HPDE6-E6E7 (cell line): Measurements from ENCODE around the gene UBE2G1.

ENCODE experiments used
- DNase-seq: peaks from one replicate; pipeline ENCODE4 v3.0.0; 2011; ENCODE audit warnings: missing footprints; ENCODE audit errors: extremely low spot score

UBE2G1 gene

GRCh38 chr17:4334332-4334731, 32.1 kb downstream of the UBE2G1 start:
- DNase-seq: no peak

DNA sequence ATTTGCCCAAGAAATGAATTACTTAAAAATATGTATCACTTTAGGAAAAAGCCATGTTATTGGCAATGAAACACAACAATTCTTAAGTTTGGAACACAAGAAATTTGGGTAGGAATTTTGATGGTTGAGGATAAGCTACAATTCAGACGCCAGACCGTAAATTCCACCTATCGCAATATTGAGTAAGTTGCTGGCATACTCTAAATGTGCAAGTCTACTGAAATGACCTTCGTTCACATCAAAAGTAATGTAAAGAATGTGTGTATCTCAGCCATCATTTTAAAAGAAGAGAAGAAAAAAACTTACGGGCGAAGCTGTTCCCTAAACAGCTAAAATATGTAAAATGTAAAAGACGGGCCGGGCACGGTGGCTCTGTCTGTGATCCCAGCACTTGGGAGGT, 33.4 kb downstream of the UBE2G1 start:
- DNase-seq: no peak

DNA sequence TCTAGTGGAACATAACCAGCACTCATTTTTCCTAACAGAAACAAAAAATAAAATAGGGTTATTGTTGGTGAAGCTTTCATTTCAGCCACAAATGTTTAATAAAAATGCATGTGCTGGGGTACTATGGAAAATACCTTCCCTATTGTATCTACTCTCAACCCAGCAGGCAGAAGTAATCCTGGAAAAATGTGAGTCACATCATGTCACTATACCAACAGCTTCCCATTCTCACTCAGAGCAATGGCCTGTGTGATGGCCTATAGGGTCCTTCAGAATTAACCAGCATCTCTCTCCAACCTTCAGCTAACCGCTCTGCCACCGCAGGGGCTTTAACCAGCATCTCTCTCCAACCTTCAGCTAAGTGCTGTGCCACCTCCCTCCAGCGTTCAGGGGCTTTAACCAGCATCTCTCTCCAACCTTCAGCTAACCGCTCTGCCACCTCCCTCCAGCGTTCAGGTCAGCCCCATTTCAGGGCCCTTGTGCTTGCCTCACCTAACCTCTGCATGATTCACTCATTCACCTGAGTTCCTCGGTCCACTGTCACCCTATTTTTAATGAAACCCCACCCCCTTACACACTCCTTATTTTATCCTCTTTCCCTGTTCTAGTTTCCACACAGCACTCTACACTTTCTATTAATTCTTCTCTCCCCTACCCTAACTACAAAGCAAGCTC, 34.0 kb downstream of the UBE2G1 start:
- DNase-seq: peak; percentile 41

DNA sequence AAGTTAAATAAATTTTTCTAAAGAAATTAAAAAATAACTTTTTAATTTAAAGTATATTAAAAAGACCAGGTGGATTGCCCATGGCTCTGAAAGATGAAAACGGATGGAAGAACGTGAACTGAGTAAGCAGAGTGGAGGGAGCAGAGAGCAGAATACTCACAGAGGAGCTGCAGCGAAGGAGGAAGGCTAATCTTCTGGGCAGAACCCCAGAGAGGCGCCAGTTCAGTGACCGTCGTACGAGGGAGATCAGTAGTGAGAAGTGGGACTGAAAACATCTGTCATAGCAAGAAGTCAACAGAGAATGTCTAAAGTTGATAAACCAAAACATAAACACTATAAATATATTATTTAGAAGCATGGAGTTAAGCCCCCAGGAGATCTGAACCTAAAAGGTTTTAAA, 34.9 kb downstream of the UBE2G1 start:
- no peak for DNase-seq

- peak; percentile 92 for DNase-seq
Measured at GRCh38 chr17:4329838-4330237, 36.6 kb downstream of the UBE2G1 start.

GRCh38 chr17:4327606-4328005, 38.9 kb downstream of the UBE2G1 start:
- DNase-seq: peak; percentile 58

DNA sequence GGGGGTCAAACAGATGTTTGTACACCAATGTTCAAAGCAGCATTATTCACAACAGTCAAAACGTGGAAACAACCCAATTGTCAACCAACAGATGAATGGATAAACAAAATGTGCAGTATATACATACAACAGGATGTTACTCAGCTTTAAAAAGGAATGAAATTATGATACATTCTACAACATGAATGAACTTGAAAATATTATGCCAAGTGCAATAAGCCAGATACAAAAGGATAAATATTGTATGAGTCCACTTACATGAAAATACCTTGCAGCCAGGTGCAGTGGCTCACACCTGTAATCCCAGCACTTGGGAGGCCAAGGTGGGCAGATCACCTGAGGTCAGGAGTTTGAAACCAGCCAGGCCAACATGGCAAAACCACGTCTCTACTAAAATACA, 39.9 kb downstream of the UBE2G1 start:
- no peak for DNase-seq

- DNase-seq: no peak
Measured at GRCh38 chr17:4326112-4326511, 40.4 kb downstream of the UBE2G1 start.

GRCh38 chr17:4324463-4324862, 42.0 kb downstream of the UBE2G1 start:
- DNase-seq: no peak

- DNase-seq: no peak
Measured at GRCh38 chr17:4319221-4319620, 47.3 kb downstream of the UBE2G1 start.

- no peak for DNase-seq
Measured at GRCh38 chr17:4318596-4318995, 47.9 kb downstream of the UBE2G1 start.

DNA sequence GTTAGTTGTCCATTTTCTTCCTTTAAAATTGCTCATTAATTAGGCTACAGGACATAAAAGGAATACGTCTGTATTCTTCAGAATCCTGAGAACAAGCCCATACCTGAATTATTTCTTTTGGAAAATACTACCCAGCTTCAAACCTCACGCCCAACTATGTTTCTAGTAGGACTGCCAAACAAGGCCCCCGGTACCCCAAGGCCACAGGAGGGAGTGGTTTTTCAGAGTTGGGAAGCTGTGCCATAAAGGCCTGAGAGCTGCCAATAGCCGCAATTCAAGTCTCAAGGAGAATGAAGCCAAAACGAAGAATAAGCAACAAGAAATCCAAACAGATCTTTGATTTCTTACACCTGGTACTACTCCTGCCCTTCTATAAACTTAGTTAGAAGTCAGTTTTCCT, 48.3 kb downstream of the UBE2G1 start:
- DNase-seq: no peak

GRCh38 chr17:4317610-4318009, 48.9 kb downstream of the UBE2G1 start:
- no peak for DNase-seq

- no peak for DNase-seq
Measured at GRCh38 chr17:4316648-4317047, 49.8 kb downstream of the UBE2G1 start.

DNA sequence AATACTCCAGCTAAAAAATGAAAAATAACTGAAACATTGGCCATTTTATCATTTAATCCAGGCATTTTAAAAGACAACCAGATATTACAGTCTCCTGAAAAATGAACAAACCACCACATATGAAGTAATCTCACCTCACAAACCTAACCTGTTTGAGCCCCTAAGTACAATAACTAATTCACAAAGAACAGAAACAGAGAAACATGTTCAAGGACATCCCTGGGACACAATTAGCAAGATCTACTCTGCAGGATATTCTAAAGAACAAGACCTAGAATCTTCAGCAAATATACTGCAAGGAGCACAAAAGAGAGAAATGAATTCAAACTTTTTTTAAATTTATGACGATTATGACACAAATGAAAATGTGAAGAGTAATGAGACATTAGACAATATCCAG, 51.9 kb downstream of the UBE2G1 start:
- no peak for DNase-seq

GRCh38 chr17:4314179-4314578, 52.3 kb downstream of the UBE2G1 start:
- DNase-seq: no peak

- DNase-seq: no peak
Measured at GRCh38 chr17:4313221-4314114, 53.0 kb downstream of the UBE2G1 start.

GRCh38 chr17:4310354-4311060, 56.0 kb downstream of the UBE2G1 start:
- no peak for DNase-seq

GRCh38 chr17:4309897-4310296, 56.6 kb downstream of the UBE2G1 start:
- no peak for DNase-seq

DNA sequence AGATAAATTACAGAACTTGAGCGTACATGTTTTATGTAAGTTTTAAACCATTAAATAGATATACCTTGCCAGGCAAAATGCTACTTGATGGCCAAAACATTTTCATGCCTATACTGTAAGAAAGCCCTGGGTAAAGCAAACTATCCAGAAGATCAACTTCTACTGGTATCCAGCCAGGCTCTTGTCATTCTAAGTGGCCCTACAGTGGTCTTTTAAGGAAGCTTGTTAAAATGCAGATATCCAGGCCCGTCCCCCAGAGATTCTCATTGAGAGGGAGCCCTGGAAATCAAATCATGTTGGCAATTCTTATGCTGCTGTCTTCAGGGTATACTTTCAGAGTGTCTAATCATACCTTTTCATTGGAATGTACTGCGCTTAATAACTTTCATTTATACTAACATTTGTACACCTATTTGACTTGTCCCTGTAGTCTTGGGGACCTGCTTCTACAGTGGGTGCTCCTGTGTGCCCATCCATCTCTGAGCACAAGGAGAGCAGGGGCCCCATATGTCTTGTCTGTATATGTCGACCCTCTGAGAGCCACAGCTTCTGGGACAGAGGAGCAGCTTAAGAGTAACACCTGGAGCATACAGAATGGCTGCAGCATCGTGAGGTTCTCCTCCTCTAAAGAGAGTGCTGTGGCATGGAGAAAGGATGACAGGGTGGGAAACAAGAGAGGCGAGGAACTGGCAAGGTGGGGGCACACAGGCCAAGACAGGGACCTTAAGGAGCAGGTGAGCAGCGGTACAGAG, 59.1 kb downstream of the UBE2G1 start:
- no peak for DNase-seq

GRCh38 chr17:4305224-4305623, 61.3 kb downstream of the UBE2G1 start:
- DNase-seq: no peak
